H1 (cell line): ENCODE data around the gene MAST2. TPM values are rescaled to one million over a fixed set of nuclear protein-coding genes. Genes with fewer than 3 reads are reported as not detected.

Experiments used
- SIRT6 ChIP-seq: IDR thresholded peaks from one replicate; pipeline ENCODE4 v1.7.1; 2012; ENCODE audit warnings: low read length, inconsistent platforms
- polyA plus RNA-seq, 7 experiments: library from polyadenylated mRNA; depleted of rRNA in 3 of 7; stranded (reverse) in 5 of 7; unstranded in 2 of 7; fragments of >200 nt in 5 of 7; fragments of 200-250 nt in 2 of 7; gene quantifications; 1 replicate in 5 of 7; 2 replicates in 1 of 7; 4 replicates in 1 of 7; pipeline versions ENCODE4 v1.2.1 to v1.2.3, GENCODE V29; 2011 to 2013; ENCODE audit warnings: missing spikeins in 2 of 7, mixed read lengths in 2 of 7
- total RNA-seq: library from RNA; stranded (reverse); fragmentation: NEBNext Ultra II Directional; extraction: Animal tissue kit (Norgen Biotek cat#: 25700); gene quantifications from 2 replicates; pipeline ENCODE4 v1.2.1, GENCODE V29; 2021
- TF ChIP-seq, protein P1 (sequence below): IDR thresholded peaks from 2 replicates; pipeline ENCODE4 v1.6.1; 2011; ENCODE audit warnings: low read length, improper control_type of control experiment

MAST2 gene
- total and polyA plus RNA-seq, 2 of the 8 experiments (the other 6 are each of a cell fraction or from before 2014, with no cell fraction given) = 20.5 to 35.4 TPM

DNA sequence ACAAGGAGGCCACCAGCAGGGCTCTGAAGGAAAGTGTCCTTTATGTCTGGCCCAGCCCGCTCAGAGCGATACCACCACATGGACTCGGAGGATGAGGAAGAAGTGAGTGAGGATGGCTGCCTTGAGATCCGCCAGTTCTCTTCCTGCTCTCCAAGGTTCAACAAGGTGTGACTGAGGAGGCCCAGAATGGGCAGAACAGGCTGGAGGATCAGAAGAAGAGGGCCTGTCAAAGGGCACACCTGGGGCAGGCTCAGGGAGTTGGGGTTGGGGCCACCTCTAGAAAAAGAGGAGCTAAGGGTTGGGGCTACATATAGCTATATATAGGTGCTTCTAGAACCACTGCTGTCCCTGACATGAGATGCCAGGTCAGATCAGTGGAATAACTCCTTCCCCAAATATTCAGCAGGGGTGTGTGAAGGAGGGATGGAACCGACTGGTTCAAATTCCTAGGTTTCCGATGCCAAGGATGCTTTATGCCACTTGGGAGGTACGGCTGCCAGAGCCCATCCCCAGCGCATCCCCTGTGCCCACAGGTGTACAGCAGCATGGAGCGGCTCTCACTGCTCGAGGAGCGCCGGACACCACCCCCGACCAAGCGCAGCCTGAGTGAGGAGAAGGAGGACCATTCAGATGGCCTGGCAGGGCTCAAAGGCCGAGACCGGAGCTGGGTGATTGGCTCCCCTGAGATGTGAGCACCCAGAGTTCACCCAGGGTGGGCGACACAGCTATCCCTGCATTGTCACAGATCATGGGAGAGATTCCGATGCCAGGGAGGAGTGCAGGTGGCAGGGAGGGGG, 226.9 kb downstream of the MAST2 start (continued):
- TF ChIP-seq, protein P1, sequence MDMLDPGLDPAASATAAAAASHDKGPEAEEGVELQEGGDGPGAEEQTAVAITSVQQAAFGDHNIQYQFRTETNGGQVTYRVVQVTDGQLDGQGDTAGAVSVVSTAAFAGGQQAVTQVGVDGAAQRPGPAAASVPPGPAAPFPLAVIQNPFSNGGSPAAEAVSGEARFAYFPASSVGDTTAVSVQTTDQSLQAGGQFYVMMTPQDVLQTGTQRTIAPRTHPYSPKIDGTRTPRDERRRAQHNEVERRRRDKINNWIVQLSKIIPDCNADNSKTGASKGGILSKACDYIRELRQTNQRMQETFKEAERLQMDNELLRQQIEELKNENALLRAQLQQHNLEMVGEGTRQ = no peak
- TF ChIP-seq SIRT6 = no peak
